Measurements from ENCODE around the gene PITPNM1. TPM values are rescaled to one million over a fixed set of nuclear protein-coding genes. Genes with fewer than 3 reads are reported as not detected.

The PITPNM1 gene
- total RNA-seq, 1 donor from 2014 or later, result 50.8 TPM

- TF ChIP-seq, protein P1, sequence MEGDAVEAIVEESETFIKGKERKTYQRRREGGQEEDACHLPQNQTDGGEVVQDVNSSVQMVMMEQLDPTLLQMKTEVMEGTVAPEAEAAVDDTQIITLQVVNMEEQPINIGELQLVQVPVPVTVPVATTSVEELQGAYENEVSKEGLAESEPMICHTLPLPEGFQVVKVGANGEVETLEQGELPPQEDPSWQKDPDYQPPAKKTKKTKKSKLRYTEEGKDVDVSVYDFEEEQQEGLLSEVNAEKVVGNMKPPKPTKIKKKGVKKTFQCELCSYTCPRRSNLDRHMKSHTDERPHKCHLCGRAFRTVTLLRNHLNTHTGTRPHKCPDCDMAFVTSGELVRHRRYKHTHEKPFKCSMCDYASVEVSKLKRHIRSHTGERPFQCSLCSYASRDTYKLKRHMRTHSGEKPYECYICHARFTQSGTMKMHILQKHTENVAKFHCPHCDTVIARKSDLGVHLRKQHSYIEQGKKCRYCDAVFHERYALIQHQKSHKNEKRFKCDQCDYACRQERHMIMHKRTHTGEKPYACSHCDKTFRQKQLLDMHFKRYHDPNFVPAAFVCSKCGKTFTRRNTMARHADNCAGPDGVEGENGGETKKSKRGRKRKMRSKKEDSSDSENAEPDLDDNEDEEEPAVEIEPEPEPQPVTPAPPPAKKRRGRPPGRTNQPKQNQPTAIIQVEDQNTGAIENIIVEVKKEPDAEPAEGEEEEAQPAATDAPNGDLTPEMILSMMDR (IDR thresholded peaks at IDR 0.05; ENCODE audit: insufficient read depth, low read length, poor library complexity, severe bottlenecking), result no peak
- Histone ChIP-seq H3K27me3 (ENCODE audit: control insufficient read depth, insufficient read depth, low read length) (no peaks in the 10 kb centered on the region), H3K4me3 (ENCODE audit: low read depth, low read length) (peak overlapping the region; percentile 69), H3K36me3 (ENCODE audit: control insufficient read depth, insufficient read depth, low read length) (no peaks in the 10 kb centered on the region)
- peak; percentile 58 for DNase-seq (ENCODE audit: low read depth)
These were observed 2.2 kb upstream of the PITPNM1 start for GRCh38 chr11:67507242-67507863.

- Histone ChIP-seq H3K27me3 (ENCODE audit: control insufficient read depth, insufficient read depth, low read length) (no peaks in the 10 kb centered on the region), H3K36me3 (ENCODE audit: control insufficient read depth, insufficient read depth, low read length) (peaks cover 1% of the 10 kb centered on the region), H3K4me3 (ENCODE audit: low read depth, low read length) (no peak overlapping the region)
- TF ChIP-seq, protein P1 (IDR thresholded peaks at IDR 0.05; ENCODE audit: insufficient read depth, low read length, poor library complexity, severe bottlenecking), result no peak
- no peak for DNase-seq (ENCODE audit: low read depth)
These were observed 1.4 kb upstream of the PITPNM1 start for GRCh38 chr11:67506426-67507051.

DNA sequence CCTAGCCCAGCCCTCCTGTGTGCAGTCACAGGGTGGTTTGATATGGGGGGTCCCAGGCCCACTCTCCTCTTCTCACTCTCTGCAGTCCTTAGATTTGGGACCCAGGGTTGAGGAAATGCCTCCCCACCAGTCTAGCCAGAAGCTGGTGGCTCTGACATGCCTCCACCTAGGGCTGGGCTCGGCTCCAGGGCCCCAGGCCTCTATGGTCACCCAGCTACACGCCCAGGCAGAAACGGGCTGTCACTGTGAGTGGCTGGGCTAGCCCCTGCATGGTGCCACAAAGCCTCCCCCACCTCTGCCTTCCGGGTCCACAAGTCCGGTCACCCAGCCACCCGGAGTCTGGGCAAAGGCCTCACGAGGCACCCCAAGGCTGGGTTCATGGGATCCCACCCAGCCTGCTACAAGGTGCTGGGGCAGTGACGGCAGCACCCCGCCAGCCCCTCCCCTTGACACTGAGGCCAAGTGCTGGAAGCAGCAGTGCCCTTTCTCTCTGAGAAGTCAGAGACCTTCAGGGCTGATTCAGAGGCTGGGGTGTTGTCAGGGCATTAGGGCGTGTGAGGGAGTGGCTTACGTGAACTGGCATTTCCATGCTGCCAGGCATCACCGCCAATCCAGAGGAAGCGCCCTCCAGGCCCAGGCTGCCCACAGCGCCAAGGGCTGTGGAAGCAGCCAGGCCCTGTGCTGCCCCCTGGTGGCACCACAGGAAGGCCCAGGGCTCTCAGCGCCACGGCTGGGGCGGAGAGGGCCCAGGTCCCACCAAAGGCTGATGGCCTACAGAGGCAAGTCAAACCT, 638 bp upstream of the PITPNM1 start:
- peak; percentile 85 for DNase-seq (ENCODE audit: low read depth)
- TF ChIP-seq, protein P1 (IDR thresholded peaks at IDR 0.05; ENCODE audit: insufficient read depth, low read length, poor library complexity, severe bottlenecking), result peak; percentile 97

DNA sequence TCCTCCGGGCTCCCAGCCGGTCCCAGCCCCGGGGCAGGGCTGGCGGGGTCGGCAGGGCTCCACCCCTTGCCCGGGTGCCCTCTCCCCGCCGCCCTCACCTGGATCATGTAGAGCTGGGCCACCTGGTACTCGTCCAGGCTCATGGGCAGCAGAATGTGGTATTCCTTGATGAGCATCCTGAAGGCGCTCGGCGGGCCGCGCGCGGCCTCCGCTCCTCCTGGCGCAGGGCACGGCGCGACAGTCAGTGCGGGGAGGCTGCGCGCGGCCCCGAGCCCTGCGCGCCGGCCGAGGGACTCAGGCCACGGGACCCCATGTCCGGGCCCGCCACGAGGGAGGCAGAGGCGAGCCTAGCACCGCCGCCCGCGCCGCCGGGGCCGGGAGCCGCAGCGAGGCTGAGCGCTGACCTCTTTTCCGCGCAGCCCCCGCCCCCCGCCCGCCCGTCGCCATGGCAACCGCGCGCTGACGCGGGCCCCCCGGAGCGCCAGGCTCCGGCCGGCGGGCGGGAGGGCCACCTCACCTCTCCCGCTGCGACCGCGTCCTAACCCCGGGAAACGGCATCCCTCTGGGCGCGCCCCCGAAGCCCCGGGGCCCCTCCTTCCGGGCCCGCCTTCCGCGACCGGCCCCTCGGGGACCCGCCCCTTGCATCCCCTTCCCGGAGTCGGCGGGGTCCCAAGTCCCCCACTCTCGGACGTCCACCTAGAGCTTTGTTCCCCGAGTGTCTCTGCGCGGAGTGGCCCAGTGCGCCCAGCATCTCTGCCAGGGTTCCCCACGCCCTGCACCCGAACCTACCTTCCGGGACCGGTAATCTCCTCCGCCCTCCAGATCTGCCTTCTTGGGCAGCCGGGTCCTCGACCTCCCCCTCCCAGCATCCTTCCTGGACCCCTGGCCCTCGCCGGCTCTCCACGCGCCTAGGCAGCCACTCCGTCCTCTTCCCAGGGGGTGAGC, 886 bp downstream of the PITPNM1 start:
- DNase-seq (ENCODE audit: low read depth), result no peak
- TF ChIP-seq, protein P1 (IDR thresholded peaks at IDR 0.05; ENCODE audit: insufficient read depth, low read length, poor library complexity, severe bottlenecking), result no peak

More for the DNA sequence above, 638 bp upstream of the PITPNM1 start:
- no peaks in the 10 kb centered on the region for H3K27me3 ChIP-seq (ENCODE audit: control insufficient read depth, insufficient read depth, low read length)
- H3K4me3 ChIP-seq (ENCODE audit: low read depth, low read length), result peak overlapping the region; percentile 1
- H3K36me3 ChIP-seq (ENCODE audit: control insufficient read depth, insufficient read depth, low read length), result peaks cover 3% of the 10 kb centered on the region

DNA sequence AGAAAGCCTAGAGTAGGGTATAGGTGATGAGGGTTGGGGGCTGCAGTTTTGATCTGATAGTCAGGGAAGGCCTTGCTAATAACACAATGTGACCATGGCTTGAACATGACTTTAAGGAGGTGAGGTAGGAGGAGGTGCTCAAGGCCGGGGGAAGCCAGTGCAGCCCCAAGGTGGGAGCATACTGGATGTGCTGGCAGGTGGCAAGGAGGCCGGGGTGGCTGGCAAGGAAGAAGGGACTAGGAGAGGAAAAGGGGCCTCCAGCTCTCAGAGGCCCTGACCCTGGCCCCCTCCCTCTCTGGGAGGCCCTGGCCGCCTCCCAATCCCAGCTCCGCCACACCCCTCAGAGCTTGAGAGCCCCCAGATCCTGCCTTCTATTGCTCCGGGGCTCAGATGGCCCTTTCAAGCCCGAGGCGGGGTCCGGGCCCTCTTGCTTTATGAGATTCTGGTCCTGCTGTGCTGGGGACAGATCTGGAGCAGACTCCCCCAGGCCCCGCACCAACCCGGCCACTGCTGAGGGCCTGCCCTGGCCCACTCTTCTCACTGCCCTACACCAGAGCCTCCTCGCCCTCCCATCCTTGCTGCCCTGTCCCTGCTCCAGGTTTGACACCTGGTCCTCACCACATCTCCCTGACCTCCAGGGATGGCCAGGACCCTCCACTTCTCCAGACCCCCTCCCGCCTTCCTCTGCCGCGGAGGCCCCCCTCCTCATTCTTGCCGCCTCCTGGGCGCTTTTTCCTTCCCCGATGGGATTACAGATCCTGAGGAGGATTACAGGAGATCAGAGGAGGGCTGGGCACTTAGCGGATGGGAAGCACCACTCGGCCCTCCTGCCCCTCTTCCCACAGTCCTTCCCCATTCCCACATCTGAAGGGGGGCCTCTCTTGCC, 1.8 kb downstream of the PITPNM1 start:
- TF ChIP-seq, protein P1 (IDR thresholded peaks at IDR 0.05; ENCODE audit: insufficient read depth, low read length, poor library complexity, severe bottlenecking), result no peak
- H3K27me3 ChIP-seq (ENCODE audit: control insufficient read depth, insufficient read depth, low read length), result no peaks in the 10 kb centered on the region
- peaks cover 7% of the 10 kb centered on the region for H3K36me3 ChIP-seq (ENCODE audit: control insufficient read depth, insufficient read depth, low read length)
- DNase-seq (ENCODE audit: low read depth), result no peak
- peak overlapping the region; percentile 79 for H3K4me3 ChIP-seq (ENCODE audit: low read depth, low read length)

More for the DNA sequence above, 886 bp downstream of the PITPNM1 start:
- Histone ChIP-seq H3K36me3 (ENCODE audit: control insufficient read depth, insufficient read depth, low read length) (peaks cover 6% of the 10 kb centered on the region), H3K27me3 (ENCODE audit: control insufficient read depth, insufficient read depth, low read length) (no peaks in the 10 kb centered on the region), H3K4me3 (ENCODE audit: low read depth, low read length) (peak overlapping the region; percentile 79)

All from kidney epithelial cell (primary cell).